Suprapubic skin (tissue), 4 donors: ENCODE data around the gene KRT8. TPM values are rescaled to one million over a fixed set of nuclear protein-coding genes. Genes with fewer than 3 reads are reported as not detected.

Experiments used
- DNase-seq, 2 donors: peaks; one replicate each; pipeline ENCODE4 v3.0.0-alpha.2; 2019; ENCODE audit warnings: low spot score in 2 of 2
- H3K27ac ChIP-seq: fragments of 200-600 bp; sonication (generic); one replicate; pipeline ENCODE4 v1.5.1; 2019
- H3K27me3 ChIP-seq: fragments of 200-600 bp; sonication (generic); one replicate; pipeline ENCODE4 v1.5.1; 2019
- H3K36me3 ChIP-seq: fragments of 200-600 bp; sonication (generic); one replicate; pipeline ENCODE4 v1.5.1; 2019
- H3K4me1 ChIP-seq: fragments of 200-600 bp; sonication (generic); one replicate; pipeline ENCODE4 v1.5.1; 2019
- H3K4me3 ChIP-seq: fragments of 200-600 bp; sonication (generic); one replicate; pipeline ENCODE4 v1.5.1; 2019; ENCODE audit warnings: mild to moderate bottlenecking
- H3K9me3 ChIP-seq: fragments of 200-600 bp; sonication (generic); one replicate; pipeline ENCODE4 v1.5.1; 2019
- CTCF ChIP-seq, 2 donors: fragments of 200-600 bp in 1 of 2; fragments of 450-650 bp in 1 of 2; sonication (generic) in 1 of 2; IDR thresholded peaks; one replicate each; pipeline ENCODE4 v1.5.1; 2016 to 2019; ENCODE audit warnings: antibody characterized with exemption in 2 of 2, mild to moderate bottlenecking in 1 of 2, moderate library complexity in 1 of 2
- EP300 ChIP-seq: sonication (generic); formaldehyde crosslinking; IDR thresholded peaks from one replicate; pipeline ENCODE4 v1.6.1; 2017; ENCODE audit warnings: antibody characterized with exemption
- POLR2A ChIP-seq, 2 donors: fragments of 450-650 bp; IDR thresholded peaks; one replicate each; pipeline ENCODE4 v1.6.1; 2017; ENCODE audit warnings: antibody characterized with exemption in 2 of 2, mild to moderate bottlenecking in 2 of 2, moderate library complexity in 2 of 2
- POLR2AphosphoS5 ChIP-seq, 3 donors: sonication (generic); formaldehyde crosslinking; IDR thresholded peaks; one replicate each; pipeline ENCODE4 v1.6.1; 2017; ENCODE audit warnings: antibody characterized with exemption in 3 of 3
- WGBS: methylation state at CpG from one replicate; pipeline ENCODE4 v1.1.5; 2018; 5-methylcytosine and 5-hydroxymethylcytosine counted together
- total RNA-seq, 4 donors: library from RNA; depleted of rRNA; stranded (reverse); fragments of >200 nt; gene quantifications; one replicate each; pipeline ENCODE4 v1.1.0, GENCODE V29; 2016

Gene KRT8
- total RNA-seq, 4 donors from 2014 or later, result 49.4 to 93.7 (median 65.9) TPM

- Histone ChIP-seq H3K4me3 (peak overlapping the region; percentile 43), H3K27me3 (peaks cover 42% of the 10 kb centered on the region), H3K36me3 (no peaks in the 10 kb centered on the region), H3K27ac (no peak overlapping the region), H3K9me3 (no peaks in the 10 kb centered on the region), H3K4me1 (peaks cover 28% of the 10 kb centered on the region)
- TF ChIP-seq POLR2A (IDR thresholded peaks at IDR 0.05) (no peak), POLR2AphosphoS5 (IDR thresholded peaks at IDR 0.05) (no peak), CTCF (IDR thresholded peaks at IDR 0.05) (no peak), EP300 (no peak)
- WGBS, result 24% methylated on average over 17 of the region's 31 CpGs
- no peak for DNase-seq
Measured at GRCh38 chr12:52903855-52904508, 894 bp downstream of the KRT8 start.

- no peak for TF ChIP-seq EP300
- no peak for TF ChIP-seq CTCF (IDR thresholded peaks at IDR 0.05)
- no peak for TF ChIP-seq POLR2AphosphoS5 (IDR thresholded peaks at IDR 0.05)
- no peak for TF ChIP-seq POLR2A (IDR thresholded peaks at IDR 0.05)
- Histone ChIP-seq H3K4me1 (peaks cover 28% of the 10 kb centered on the region), H3K27ac (peak overlapping the region; percentile 11), H3K36me3 (no peaks in the 10 kb centered on the region), H3K27me3 (peaks cover 39% of the 10 kb centered on the region), H3K4me3 (peak overlapping the region; percentile 43), H3K9me3 (no peaks in the 10 kb centered on the region)
- 14% methylated on average over 10 of the region's 34 CpGs for WGBS
- DNase-seq, result no peak
Measured at GRCh38 chr12:52903285-52903854, 1.5 kb downstream of the KRT8 start.

- H3K4me3 ChIP-seq, result no peak overlapping the region
- no peak overlapping the region for H3K27ac ChIP-seq
Measured at GRCh38 chr12:52901715-52902541, 2.9 kb downstream of the KRT8 start.

DNA sequence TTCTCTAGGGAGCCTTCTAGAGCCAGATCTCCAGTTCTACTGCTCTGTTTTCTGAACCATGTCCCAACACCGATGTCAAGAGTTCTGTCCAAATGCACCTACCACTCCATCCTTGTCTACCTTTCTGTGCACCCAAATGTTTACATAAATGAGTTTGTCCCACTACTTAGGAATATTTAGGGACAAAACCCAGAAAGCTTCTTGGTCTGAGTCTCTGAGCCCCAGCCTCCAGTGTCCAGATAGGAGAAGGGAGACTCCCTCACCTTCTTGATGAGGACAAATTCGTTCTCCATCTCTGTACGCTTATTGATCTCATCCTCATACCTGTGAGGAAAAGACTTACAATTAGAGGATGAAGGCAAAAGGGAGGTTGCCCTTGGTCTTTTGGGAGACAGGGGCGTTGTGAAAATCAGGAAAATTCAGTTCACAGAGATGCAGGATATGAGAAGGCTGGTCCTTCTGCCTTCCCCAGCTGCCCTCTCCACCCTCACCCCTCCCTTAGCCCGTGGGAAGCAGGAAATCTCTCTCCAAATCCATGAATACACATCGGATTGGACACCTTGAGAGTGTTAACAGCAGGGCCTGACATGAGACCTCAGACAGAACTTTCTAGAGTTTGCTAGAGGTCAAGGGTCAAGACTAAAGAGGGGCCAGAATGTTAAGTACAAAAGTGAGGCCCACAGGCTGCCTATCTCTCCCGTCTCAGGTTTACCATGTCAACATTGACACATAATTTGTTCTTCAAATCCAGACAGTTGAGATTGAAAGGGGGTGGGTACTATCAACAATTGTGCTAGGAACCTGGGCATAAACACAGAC, 3.8 kb downstream of the KRT8 start:
- no peak overlapping the region for H3K27ac ChIP-seq
- H3K9me3 ChIP-seq, result no peaks in the 10 kb centered on the region
- DNase-seq, result no peak
- no peaks in the 10 kb centered on the region for H3K36me3 ChIP-seq
- H3K4me3 ChIP-seq, result no peak overlapping the region
- 80% methylated on average over 7 of the region's 7 CpGs for WGBS
- H3K4me1 ChIP-seq, result peaks cover 13% of the 10 kb centered on the region
- peaks cover 29% of the 10 kb centered on the region for H3K27me3 ChIP-seq
- TF ChIP-seq CTCF (IDR thresholded peaks at IDR 0.05) (no peak), EP300 (no peak), POLR2AphosphoS5 (IDR thresholded peaks at IDR 0.05) (no peak), POLR2A (IDR thresholded peaks at IDR 0.05) (no peak)

More at GRCh38 chr12:52901715-52902541, 2.9 kb downstream of the KRT8 start:
- TF ChIP-seq POLR2AphosphoS5 (IDR thresholded peaks at IDR 0.05), result no peak
- no peak for TF ChIP-seq CTCF (IDR thresholded peaks at IDR 0.05)
- TF ChIP-seq POLR2A (IDR thresholded peaks at IDR 0.05), result no peak
- TF ChIP-seq EP300, result no peak
- Histone ChIP-seq H3K27me3 (peaks cover 31% of the 10 kb centered on the region), H3K36me3 (no peaks in the 10 kb centered on the region), H3K4me1 (peaks cover 17% of the 10 kb centered on the region), H3K9me3 (no peaks in the 10 kb centered on the region)
- no peak for DNase-seq
- WGBS, result 84% methylated on average over 12 of the region's 13 CpGs
